Mesenchymal stem cell (in vitro differentiated cells and primary cell): ENCODE measurements around the gene CAMTA1.

Source experiments
- DNase-seq: peaks from one replicate; pipeline ENCODE4 v3.0.0-alpha.2; 2013
- H2AFZ ChIP-seq: one replicate; pipeline ENCODE4 v1.6.1; 2013; ENCODE audit warnings: low read depth, mild to moderate bottlenecking, control low read depth, inconsistent platforms, low read length, moderate library complexity
- H2AK5ac ChIP-seq: 2 replicates; pipeline ENCODE4 v1.6.1; 2013; ENCODE audit warnings: low read length, moderate library complexity, mild to moderate bottlenecking, inconsistent platforms; ENCODE audit not compliant: severe bottlenecking
- H2BK120ac ChIP-seq: one replicate; pipeline ENCODE4 v1.6.1; 2013; ENCODE audit warnings: low read depth, mild to moderate bottlenecking, inconsistent platforms, low read length, moderate library complexity
- H2BK12ac ChIP-seq, 2 experiments: one replicate each; pipeline ENCODE4 v1.6.1; 2013; ENCODE audit warnings: inconsistent platforms in 2 of 2, low read length in 2 of 2, mild to moderate bottlenecking in 2 of 2, moderate library complexity in 2 of 2, control low read depth in 1 of 2
- H2BK15ac ChIP-seq: one replicate; pipeline ENCODE4 v1.6.1; 2013; ENCODE audit warnings: mild to moderate bottlenecking, low read depth, inconsistent platforms; ENCODE audit not compliant: poor library complexity, severe bottlenecking
- H2BK5ac ChIP-seq: 2 replicates; pipeline ENCODE4 v1.6.1; 2013; ENCODE audit warnings: low read depth, mild to moderate bottlenecking, low read length, control low read depth, inconsistent platforms; ENCODE audit not compliant: poor library complexity, severe bottlenecking
- H3K14ac ChIP-seq, 2 experiments: one replicate each; pipeline ENCODE4 v1.6.1; 2013; ENCODE audit warnings: inconsistent platforms in 2 of 2, low read length in 2 of 2, control low read depth in 1 of 2, mild to moderate bottlenecking in 1 of 2, moderate library complexity in 1 of 2
- H3K18ac ChIP-seq, 2 experiments: one replicate each; pipeline ENCODE4 v1.6.1; 2013; ENCODE audit warnings: inconsistent platforms in 2 of 2, low read length in 2 of 2, control low read depth in 1 of 2, low read depth in 1 of 2, mild to moderate bottlenecking in 1 of 2
- H3K23ac ChIP-seq, 2 experiments: one replicate each; pipeline ENCODE4 v1.6.1; 2013; ENCODE audit warnings: inconsistent platforms in 2 of 2, low read length in 2 of 2, mild to moderate bottlenecking in 2 of 2, moderate library complexity in 2 of 2, control low read depth in 1 of 2
- H3K27ac ChIP-seq: 2 replicates; pipeline ENCODE4 v1.5.1; 2013; ENCODE audit warnings: mild to moderate bottlenecking, moderate library complexity, low read length, control low read depth, inconsistent platforms; ENCODE audit not compliant: poor library complexity, severe bottlenecking
- H3K27me3 ChIP-seq, 2 experiments: 2 replicates each; pipeline versions ENCODE4 v1.6.1 to v1.7.0; 2013; ENCODE audit warnings: low read length in 2 of 2, mild to moderate bottlenecking in 2 of 2, moderate library complexity in 2 of 2, control low read depth in 1 of 2, inconsistent platforms in 1 of 2; ENCODE audit not compliant: control insufficient read depth in 1 of 2, insufficient read depth in 1 of 2
- H3K36me3 ChIP-seq, 2 experiments: 2 replicates each; pipeline versions ENCODE4 v1.6.1 to v1.7.0; 2013; ENCODE audit warnings: low read length in 2 of 2, control low read depth in 1 of 2, inconsistent platforms in 1 of 2, low read depth in 1 of 2, mild to moderate bottlenecking in 1 of 2; ENCODE audit not compliant: insufficient read depth in 2 of 2, control insufficient read depth in 1 of 2
- H3K4ac ChIP-seq, 2 experiments: one replicate each; pipeline ENCODE4 v1.6.1; 2013; ENCODE audit warnings: inconsistent platforms in 2 of 2, low read length in 2 of 2, mild to moderate bottlenecking in 2 of 2, moderate library complexity in 2 of 2, control low read depth in 1 of 2, low read depth in 1 of 2
- H3K4me1 ChIP-seq: 2 replicates; pipeline ENCODE4 v1.6.1; 2013; ENCODE audit warnings: low read depth, low read length, control low read depth; ENCODE audit not compliant: control insufficient read depth, insufficient read depth
- H3K4me2 ChIP-seq: 2 replicates; pipeline ENCODE4 v1.6.1; 2013; ENCODE audit warnings: low read length, mild to moderate bottlenecking, inconsistent platforms; ENCODE audit not compliant: poor library complexity, severe bottlenecking
- H3K4me3 ChIP-seq, 2 experiments: 2 replicates each; pipeline versions ENCODE4 v1.5.1 to v1.7.0; 2013; ENCODE audit warnings: low read length in 2 of 2, mild to moderate bottlenecking in 2 of 2, control low read depth in 1 of 2, low read depth in 1 of 2; ENCODE audit not compliant: insufficient read depth in 1 of 2
- H3K79me1 ChIP-seq: replicated peaks from 2 replicates; pipeline ENCODE4 v1.6.1; 2013; ENCODE audit warnings: mild to moderate bottlenecking, control low read depth, low read length, inconsistent platforms; ENCODE audit not compliant: poor library complexity, severe bottlenecking
- H3K9ac ChIP-seq: 2 replicates; pipeline ENCODE4 v1.7.0; 2013; ENCODE audit warnings: mild to moderate bottlenecking, low read length, moderate library complexity
- H3K9me3 ChIP-seq: 2 replicates; pipeline ENCODE4 v1.7.0; 2013; ENCODE audit warnings: mild to moderate bottlenecking, low read length; ENCODE audit not compliant: control insufficient read depth
- H4K8ac ChIP-seq: one replicate; pipeline ENCODE4 v1.6.1; 2013; ENCODE audit warnings: inconsistent platforms, mild to moderate bottlenecking, low read length, moderate library complexity
- H4K91ac ChIP-seq: one replicate; pipeline ENCODE4 v1.6.1; 2013; ENCODE audit warnings: mild to moderate bottlenecking, low read length, inconsistent platforms
- WGBS: methylation state at CpG from one replicate; pipeline ENCODE4 v1.1.7; 2013; ENCODE audit warnings: mixed read lengths; 5-methylcytosine and 5-hydroxymethylcytosine counted together

The CAMTA1 gene

DNA sequence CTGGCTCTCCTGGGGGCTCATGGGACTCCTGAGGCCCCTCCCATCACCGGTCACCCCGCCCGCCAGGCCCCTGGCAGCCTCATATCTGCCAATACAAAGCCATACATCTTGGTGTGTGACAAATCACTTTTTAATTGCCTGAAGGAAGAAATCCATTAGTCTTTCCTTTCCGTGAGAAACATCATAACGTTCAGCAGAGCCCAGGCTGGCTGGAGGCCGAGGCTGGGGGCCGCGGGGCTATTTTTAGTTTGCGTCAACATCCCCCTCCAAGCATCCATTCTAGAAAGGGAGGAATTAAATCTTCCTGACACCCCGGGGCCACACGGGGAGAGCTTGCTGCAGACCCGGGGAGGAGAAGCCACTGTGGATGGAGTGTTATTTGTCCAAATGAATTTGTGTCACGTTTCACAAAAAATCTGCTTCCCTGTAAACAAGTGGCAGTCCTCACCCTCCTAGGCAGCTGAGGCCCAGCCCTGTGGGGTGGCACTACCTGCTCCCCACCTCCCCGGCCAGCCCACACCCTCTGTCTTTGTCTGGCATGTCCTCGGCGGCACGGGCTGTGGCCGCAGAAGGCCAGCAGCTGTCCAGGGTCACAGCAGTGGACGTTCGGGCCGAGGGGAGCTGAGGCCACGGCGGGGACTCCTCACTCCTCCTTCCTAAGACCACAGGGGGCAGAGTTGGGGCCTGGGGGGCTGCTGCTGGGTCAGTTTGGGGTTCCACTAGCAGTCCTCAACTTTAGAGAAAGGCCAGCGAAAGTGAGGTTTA lies 749.0 kb downstream of the CAMTA1 start:
- no peak overlapping the region for H3K4me3 ChIP-seq
- H2AFZ ChIP-seq: no peak overlapping the region
- no peak overlapping the region for H4K8ac ChIP-seq
- H3K4me1 ChIP-seq: peaks cover 31% of the 10 kb centered on the region
- H2BK15ac ChIP-seq: no peak overlapping the region
- DNase-seq: peak; percentile 60
- H3K27me3 ChIP-seq: peaks cover 0 to 51% of the 10 kb centered on the region in 2 experiments
- peaks cover 3% of the 10 kb centered on the region for H3K9me3 ChIP-seq
- no peaks in the 10 kb centered on the region for H3K79me1 ChIP-seq
- H2BK5ac ChIP-seq: peak overlapping the region; percentile 24
- H2BK120ac ChIP-seq: no peak overlapping the region
- no peaks in the 10 kb centered on the region for H3K36me3 ChIP-seq
- no peak overlapping the region for H3K23ac ChIP-seq
- peak overlapping the region in 1 of 2 experiments; percentile 41 for H3K14ac ChIP-seq
- H3K4ac ChIP-seq: peak overlapping the region in 1 of 2 experiments; percentile 19
- peak overlapping the region in 1 of 2 experiments; percentile 71 for H2BK12ac ChIP-seq
- no peak overlapping the region for H4K91ac ChIP-seq
- H3K18ac ChIP-seq: peak overlapping the region; percentile 69 to 84
- WGBS: 48% methylated on average over 16 of the region's 24 CpGs
- no peak overlapping the region for H2AK5ac ChIP-seq
- no peak overlapping the region for H3K4me2 ChIP-seq
- H3K27ac ChIP-seq: no peak overlapping the region
- no peak overlapping the region for H3K9ac ChIP-seq

DNA sequence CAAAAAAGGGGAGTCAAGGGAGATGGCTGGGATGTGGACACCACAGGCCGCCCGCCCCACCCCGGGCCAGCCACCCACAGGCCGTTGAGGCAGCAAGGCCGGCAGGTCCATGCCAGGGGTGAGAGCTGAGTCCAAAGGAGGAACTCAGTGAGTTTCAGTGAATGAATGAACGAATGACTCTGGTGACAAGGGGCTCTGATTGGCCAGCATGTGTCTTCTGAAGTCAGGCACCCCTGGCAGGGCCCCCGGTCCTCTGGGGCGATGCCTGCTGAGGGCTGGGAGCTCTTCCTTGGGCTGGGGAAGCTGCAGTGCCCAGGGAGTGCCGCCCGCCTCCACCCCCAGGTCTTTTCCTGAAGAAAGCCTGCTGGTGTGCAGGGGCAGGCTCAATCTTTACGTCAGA lies 749.8 kb downstream of the CAMTA1 start:
- H4K8ac ChIP-seq: no peak overlapping the region
- H2BK5ac ChIP-seq: no peak overlapping the region
- no peak overlapping the region for H3K9ac ChIP-seq
- no peak overlapping the region for H3K27ac ChIP-seq
- WGBS: 95% methylated on average over 10 of the region's 11 CpGs
- no peak overlapping the region for H4K91ac ChIP-seq
- H2BK15ac ChIP-seq: peak overlapping the region; percentile 31
- H3K14ac ChIP-seq: peak overlapping the region in 1 of 2 experiments; percentile 36
- no peak overlapping the region for H3K23ac ChIP-seq
- H3K4ac ChIP-seq: peak overlapping the region in 1 of 2 experiments; percentile 5
- H3K9me3 ChIP-seq: peaks cover 3% of the 10 kb centered on the region
- peaks cover 28% of the 10 kb centered on the region for H3K4me1 ChIP-seq
- no peak overlapping the region for H3K18ac ChIP-seq
- H2AK5ac ChIP-seq: no peak overlapping the region
- no peak for DNase-seq
- no peaks in the 10 kb centered on the region for H3K36me3 ChIP-seq
- no peak overlapping the region for H3K4me2 ChIP-seq
- no peak overlapping the region for H3K4me3 ChIP-seq
- no peak overlapping the region for H2AFZ ChIP-seq
- peaks cover 0 to 51% of the 10 kb centered on the region in 2 experiments for H3K27me3 ChIP-seq
- H2BK12ac ChIP-seq: no peak overlapping the region
- H2BK120ac ChIP-seq: no peak overlapping the region
- H3K79me1 ChIP-seq: no peaks in the 10 kb centered on the region

DNA sequence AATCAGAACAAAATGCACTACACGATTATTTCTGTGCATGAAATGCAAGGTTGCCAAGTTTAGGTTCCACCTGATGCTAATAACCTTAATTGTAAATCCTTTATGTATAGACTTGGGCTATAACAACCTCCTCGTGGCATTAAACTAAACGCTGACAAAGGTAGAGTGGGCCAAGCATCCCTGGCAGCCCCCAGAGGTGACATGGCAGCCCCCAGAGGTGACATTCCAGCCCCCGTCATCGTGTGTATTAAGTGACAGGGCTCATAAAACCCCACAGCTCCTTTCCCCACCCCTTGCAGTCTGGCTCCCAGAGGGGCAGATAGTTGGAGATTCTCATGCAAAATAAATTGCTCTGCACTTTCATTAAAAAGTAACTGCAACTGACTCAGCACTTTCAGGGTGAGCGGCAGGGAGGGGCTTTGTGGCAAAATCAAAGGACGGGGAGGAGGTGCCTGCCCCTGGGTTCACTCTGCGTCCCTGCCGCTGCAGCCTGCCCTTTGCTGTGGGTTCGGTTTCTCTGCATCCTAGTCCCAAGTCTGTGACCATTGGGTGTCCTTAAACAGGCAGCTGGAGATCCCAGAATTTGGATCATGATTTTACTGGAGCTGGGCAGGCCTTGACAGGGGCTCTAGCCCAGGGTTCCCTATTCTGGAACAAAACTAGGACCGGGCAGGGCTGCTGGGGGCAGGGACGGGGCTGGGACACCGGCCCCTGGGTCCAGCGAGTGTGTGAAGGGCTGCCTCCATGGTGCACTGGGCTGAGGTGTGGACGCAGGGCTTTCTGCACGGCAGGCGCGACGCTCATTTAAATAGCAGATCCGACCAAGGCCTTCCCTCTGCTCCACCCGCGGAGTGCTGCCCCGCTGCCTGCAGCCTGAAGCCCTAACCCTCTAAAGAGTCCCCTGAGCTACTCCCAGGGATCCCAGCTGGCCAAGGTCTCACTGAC lies 751.0 kb downstream of the CAMTA1 start:
- H3K27me3 ChIP-seq: peaks cover 0 to 51% of the 10 kb centered on the region in 2 experiments
- DNase-seq: no peak
- no peak overlapping the region for H3K23ac ChIP-seq
- no peak overlapping the region for H3K4me2 ChIP-seq
- no peaks in the 10 kb centered on the region for H3K79me1 ChIP-seq
- no peak overlapping the region for H2AFZ ChIP-seq
- no peaks in the 10 kb centered on the region for H3K36me3 ChIP-seq
- H3K4ac ChIP-seq: no peak overlapping the region
- no peak overlapping the region for H3K27ac ChIP-seq
- H2BK120ac ChIP-seq: no peak overlapping the region
- no peak overlapping the region for H4K8ac ChIP-seq
- no peak overlapping the region for H3K9ac ChIP-seq
- no peak overlapping the region for H2BK15ac ChIP-seq
- no peak overlapping the region for H3K18ac ChIP-seq
- H3K4me3 ChIP-seq: no peak overlapping the region
- H2AK5ac ChIP-seq: no peak overlapping the region
- whole genome bisulfite sequencing: 48% methylated on average over 23 of the region's 23 CpGs
- H4K91ac ChIP-seq: peak overlapping the region; percentile 62
- peaks cover 28% of the 10 kb centered on the region for H3K4me1 ChIP-seq
- peaks cover 3% of the 10 kb centered on the region for H3K9me3 ChIP-seq
- no peak overlapping the region for H3K14ac ChIP-seq
- H2BK12ac ChIP-seq: peak overlapping the region in 1 of 2 experiments; percentile 45
- H2BK5ac ChIP-seq: no peak overlapping the region
